BLaER1 treated with 17β-estradiol and CSF1 and Interleukin-3, amounts not matched to agents 10 nM and 100 nM (cell line): ENCODE measurements around the gene CEACAM21.
A peak's percentile ranks its signal among the peaks of the same experiment; 100 is the strongest.

Experiments used
- H3K27ac ChIP-seq, 11 experiments: shearing (Covaris generic); formaldehyde crosslinking; 2 replicates each; pipeline ENCODE4 v1.8.1; 2022
- H3K27me3 ChIP-seq, 11 experiments: shearing (Covaris generic); formaldehyde crosslinking; 2 replicates each; pipeline ENCODE4 v1.8.1; 2022
- H3K36me3 ChIP-seq, 11 experiments: shearing (Covaris generic); formaldehyde crosslinking; 2 replicates each; pipeline ENCODE4 v1.8.1; 2022
- H3K4me1 ChIP-seq, 10 experiments: shearing (Covaris generic); formaldehyde crosslinking; 2 replicates each; pipeline ENCODE4 v1.8.1; 2022
- H3K4me2 ChIP-seq, 11 experiments: shearing (Covaris generic); formaldehyde crosslinking; 2 replicates each; pipeline ENCODE4 v1.8.1; 2022
- H3K4me3 ChIP-seq, 10 experiments: shearing (Covaris generic); formaldehyde crosslinking; 2 replicates each; pipeline ENCODE4 v1.8.1; 2022
- H3K9ac ChIP-seq, 11 experiments: shearing (Covaris generic); formaldehyde crosslinking; 2 replicates each; pipeline ENCODE4 v1.8.1; 2022
- H3K9me3 ChIP-seq, 11 experiments: shearing (Covaris generic); formaldehyde crosslinking; replicated peaks in 1 of 11; 2 replicates each; pipeline ENCODE4 v1.8.1; 2022
- H4K20me1 ChIP-seq, 11 experiments: shearing (Covaris generic); formaldehyde crosslinking; 2 replicates each; pipeline ENCODE4 v1.8.1; 2022
- Cebpa-rat ChIP-seq, 11 experiments: shearing (Covaris generic); IDR thresholded peaks; 2 replicates each; pipeline ENCODE4 v1.8.1; 2022

CEACAM21 gene

DNA sequence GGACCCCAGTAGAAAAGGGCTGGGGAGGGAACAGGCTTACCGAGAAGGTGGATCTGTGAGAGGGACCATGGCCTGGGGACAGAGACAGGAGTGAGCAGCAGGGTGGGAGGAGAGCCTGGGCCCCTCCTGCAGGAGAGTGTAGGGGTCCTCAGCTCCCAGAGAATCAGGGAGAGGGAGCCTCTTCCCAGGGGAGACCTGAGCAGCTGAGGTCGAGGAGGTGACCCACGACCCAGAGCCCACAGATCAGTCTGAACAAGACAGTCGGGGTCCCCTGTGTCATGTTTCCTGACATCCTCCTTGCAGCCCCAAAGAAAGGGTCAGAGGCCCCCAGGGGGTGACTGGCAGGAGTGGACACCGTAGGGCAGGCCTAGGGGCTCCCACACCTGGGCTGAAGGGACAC, 44.2 kb downstream of the CEACAM21 start:
- TF ChIP-seq Cebpa-rat (IDR thresholded peaks at IDR 0.05): no peak
- Histone ChIP-seq H4K20me1 (peaks cover 0 to 6% (median 0%) of the 10 kb centered on the region in 11 experiments; a peak in 2 of 22 replicates), H3K9ac (peak overlapping the region in 8 of 11 experiments; percentile 40 to 78 (median 70); a peak in 11 of 22 replicates), H3K27me3 (no peaks in the 10 kb centered on the region; a peak in 1 of 22 replicates), H3K27ac (peak overlapping the region in 10 of 11 experiments; percentile 64 to 89 (median 76); a peak in 17 of 22 replicates), H3K4me3 (peak overlapping the region in 1 of 10 experiments; percentile 55; a peak in 1 of 20 replicates), H3K36me3 (no peaks in the 10 kb centered on the region), H3K4me1 (peaks cover 17 to 100% (median 90%) of the 10 kb centered on the region in 10 experiments), H3K9me3 (no peaks in the 10 kb centered on the region), H3K4me2 (peak overlapping the region in 9 of 11 experiments; percentile 70 to 100 (median 86); a peak in 16 of 22 replicates)

DNA sequence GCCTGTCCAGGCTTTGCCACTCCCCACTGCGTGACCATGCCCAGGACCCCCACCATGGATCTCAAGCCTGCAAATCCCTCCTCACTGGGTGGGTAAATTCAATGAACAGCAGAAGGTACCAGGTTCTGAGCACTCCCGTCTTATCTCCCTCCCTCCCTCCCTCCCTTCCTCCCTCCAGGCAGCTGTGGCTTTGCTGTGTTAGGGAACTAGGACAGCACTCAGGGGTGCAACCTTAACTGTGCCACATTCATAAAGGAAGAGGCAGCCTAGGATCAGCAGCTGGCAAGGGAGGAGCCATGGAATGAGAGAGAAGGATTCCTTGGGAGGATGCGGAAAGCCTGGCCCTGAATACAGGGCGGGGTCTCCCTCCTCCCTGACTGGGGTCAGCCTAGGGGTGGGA, 45.3 kb downstream of the CEACAM21 start:
- Histone ChIP-seq H3K4me2 (peak overlapping the region in 9 of 11 experiments; percentile 34 to 100 (median 86); a peak in 15 of 22 replicates), H3K27me3 (peaks cover 0 to 6% (median 2%) of the 10 kb centered on the region in 11 experiments; a peak in 8 of 22 replicates), H3K36me3 (no peaks in the 10 kb centered on the region), H3K4me1 (peaks cover 17 to 100% (median 85%) of the 10 kb centered on the region in 10 experiments), H3K9me3 (no peaks in the 10 kb centered on the region), H3K4me3 (0 out of 20 replicates have a peak overlapping the region, but pooled peaks of 1 of the 10 experiments have one; percentile 19), H4K20me1 (peaks cover 0 to 6% (median 0%) of the 10 kb centered on the region in 11 experiments; a peak in 2 of 22 replicates), H3K27ac (peak overlapping the region in 7 of 11 experiments; percentile 70 to 89 (median 82); a peak in 10 of 22 replicates), H3K9ac (peak overlapping the region in 5 of 11 experiments; percentile 23 to 78 (median 57); a peak in 9 of 22 replicates)
- TF ChIP-seq Cebpa-rat (IDR thresholded peaks at IDR 0.05): no peak

DNA sequence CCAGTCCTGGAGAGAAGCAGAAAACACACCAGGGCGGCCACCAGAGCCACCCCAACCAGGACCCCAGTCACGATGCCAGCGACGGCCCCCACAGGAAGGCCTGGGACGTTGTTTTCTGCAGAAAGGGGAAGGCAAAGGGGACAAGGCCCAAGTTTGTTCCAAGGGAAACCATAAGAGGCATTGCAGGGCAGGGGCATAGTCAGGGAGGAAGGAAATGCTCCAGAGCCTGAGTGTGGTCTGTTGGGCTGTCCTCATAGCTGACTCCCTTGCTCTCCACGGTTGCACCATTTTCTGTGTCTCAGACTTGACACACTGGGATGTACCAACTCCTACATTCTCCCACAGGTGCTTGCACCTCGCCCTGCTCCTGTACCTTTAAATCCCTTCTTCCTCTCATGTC, 45.7 kb downstream of the CEACAM21 start:
- peak in 4 of 11 experiments; percentile 16 to 53 (median 38); a peak in 4 of 22 replicates for TF ChIP-seq Cebpa-rat (IDR thresholded peaks at IDR 0.05)
- H3K4me3 ChIP-seq: peak overlapping the region in 1 of 10 experiments; percentile 19; a peak in 1 of 20 replicates
- H3K9me3 ChIP-seq: no peaks in the 10 kb centered on the region
- H3K27me3 ChIP-seq: peaks cover 0 to 11% (median 6%) of the 10 kb centered on the region in 11 experiments; a peak in 13 of 22 replicates
- peak overlapping the region in 6 of 11 experiments; percentile 17 to 89 (median 84); a peak in 10 of 22 replicates for H3K27ac ChIP-seq
- peak overlapping the region in 5 of 11 experiments; percentile 23 to 78 (median 57); a peak in 9 of 22 replicates for H3K9ac ChIP-seq
- peaks cover 0 to 3% (median 0%) of the 10 kb centered on the region in 11 experiments; a peak in 2 of 22 replicates for H4K20me1 ChIP-seq
- H3K4me1 ChIP-seq: peaks cover 17 to 100% (median 84%) of the 10 kb centered on the region in 10 experiments
- H3K36me3 ChIP-seq: no peaks in the 10 kb centered on the region
- peak overlapping the region in 9 of 11 experiments; percentile 34 to 100 (median 85); a peak in 16 of 22 replicates for H3K4me2 ChIP-seq

DNA sequence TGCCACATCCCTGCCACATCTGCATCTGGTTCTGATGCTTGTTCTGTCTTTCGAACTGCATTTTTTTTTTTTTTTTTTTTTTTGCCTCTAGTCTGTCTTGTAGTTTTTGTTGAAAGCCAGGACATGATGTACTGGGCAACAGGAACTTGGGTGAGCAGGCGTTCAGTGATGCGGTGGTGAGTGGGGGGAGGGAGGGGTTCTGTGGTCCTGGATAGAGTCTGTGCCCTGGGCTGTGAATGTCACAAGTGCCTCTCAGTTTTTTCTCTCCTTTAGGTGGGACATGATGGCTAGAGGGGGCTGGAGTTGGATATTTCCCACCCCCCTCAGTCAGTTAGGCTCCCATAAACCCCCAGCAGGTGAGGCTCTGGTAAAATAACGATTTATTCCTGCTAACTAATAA, 47.4 kb downstream of the CEACAM21 start:
- H3K4me3 ChIP-seq: peak overlapping the region in 2 of 10 experiments; percentile 39 to 73; a peak in 2 of 20 replicates
- H4K20me1 ChIP-seq: peaks cover 0 to 2% (median 0%) of the 10 kb centered on the region in 11 experiments; a peak in 1 of 22 replicates
- H3K4me1 ChIP-seq: peaks cover 17 to 98% (median 80%) of the 10 kb centered on the region in 10 experiments
- H3K9ac ChIP-seq: peak overlapping the region in 2 of 11 experiments; percentile 11 to 57; a peak in 3 of 22 replicates
- H3K9me3 ChIP-seq: no peaks in the 10 kb centered on the region
- H3K27ac ChIP-seq: peak overlapping the region in 3 of 11 experiments; percentile 4 to 89 (median 88); a peak in 4 of 22 replicates
- H3K36me3 ChIP-seq: no peaks in the 10 kb centered on the region
- H3K27me3 ChIP-seq: peaks cover 0 to 25% (median 21%) of the 10 kb centered on the region in 11 experiments; a peak in 14 of 22 replicates
- TF ChIP-seq Cebpa-rat (IDR thresholded peaks at IDR 0.05): no peak
- peak overlapping the region in 7 of 11 experiments; percentile 21 to 100 (median 93); a peak in 12 of 22 replicates for H3K4me2 ChIP-seq

DNA sequence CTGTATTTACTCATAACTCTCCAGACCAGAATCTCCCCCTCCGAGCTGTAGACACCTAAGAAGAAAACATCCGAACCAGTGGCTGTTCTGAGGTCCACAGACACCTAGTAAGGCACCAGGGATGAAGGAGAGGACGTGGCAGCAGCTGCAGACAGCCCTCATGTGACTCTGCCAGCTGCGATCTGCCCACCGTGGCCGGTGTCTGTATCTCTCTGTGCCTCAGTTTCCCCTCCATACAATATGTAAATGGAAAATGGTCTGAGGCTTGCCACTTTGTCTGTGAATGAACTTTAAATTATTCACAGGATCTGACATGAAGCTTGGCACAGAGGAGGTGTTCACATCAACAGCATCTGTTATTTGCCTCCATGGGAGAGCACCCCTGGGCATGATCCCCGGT, 48.5 kb downstream of the CEACAM21 start:
- peak overlapping the region in 6 of 11 experiments; percentile 1 to 100 (median 94); a peak in 10 of 22 replicates for H3K4me2 ChIP-seq
- H3K4me1 ChIP-seq: peaks cover 5 to 86% (median 68%) of the 10 kb centered on the region in 10 experiments
- TF ChIP-seq Cebpa-rat (IDR thresholded peaks at IDR 0.05): no peak
- H3K9me3 ChIP-seq: peaks cover 0 to 3% (median 0%) of the 10 kb centered on the region in 11 experiments; a peak in 3 of 22 replicates
- H3K9ac ChIP-seq: peak overlapping the region in 4 of 11 experiments; percentile 11 to 57 (median 32); a peak in 5 of 22 replicates
- no peaks in the 10 kb centered on the region; a peak in 1 of 22 replicates for H4K20me1 ChIP-seq
- peak overlapping the region in 3 of 10 experiments; percentile 37 to 73 (median 39); a peak in 5 of 20 replicates for H3K4me3 ChIP-seq
- peaks cover 0 to 26% (median 22%) of the 10 kb centered on the region in 11 experiments; a peak in 14 of 22 replicates for H3K27me3 ChIP-seq
- peak overlapping the region in 3 of 11 experiments; percentile 4 to 50 (median 4); a peak in 2 of 22 replicates for H3K27ac ChIP-seq
- no peaks in the 10 kb centered on the region for H3K36me3 ChIP-seq

DNA sequence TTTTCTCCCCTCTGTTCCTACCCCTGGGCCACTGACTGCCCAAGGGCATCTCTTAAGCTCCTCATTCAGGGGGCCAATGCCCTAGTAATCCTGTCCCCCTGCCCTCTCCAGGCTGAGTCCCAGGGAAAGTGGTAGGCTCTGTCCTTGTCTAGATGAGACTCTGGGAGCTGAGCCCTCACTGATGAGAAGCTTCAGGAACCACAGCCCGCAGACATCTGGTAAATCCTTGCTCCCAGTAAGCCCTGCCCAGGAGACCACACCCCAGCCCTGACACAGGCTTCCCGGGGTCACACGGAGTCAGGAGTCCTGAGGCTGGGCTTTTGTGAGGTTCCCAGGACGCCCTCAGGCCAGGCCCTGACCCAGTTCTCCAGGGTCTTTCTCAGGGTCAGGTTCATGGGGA, 49.0 kb downstream of the CEACAM21 start:
- no peak for TF ChIP-seq Cebpa-rat (IDR thresholded peaks at IDR 0.05)

DNA sequence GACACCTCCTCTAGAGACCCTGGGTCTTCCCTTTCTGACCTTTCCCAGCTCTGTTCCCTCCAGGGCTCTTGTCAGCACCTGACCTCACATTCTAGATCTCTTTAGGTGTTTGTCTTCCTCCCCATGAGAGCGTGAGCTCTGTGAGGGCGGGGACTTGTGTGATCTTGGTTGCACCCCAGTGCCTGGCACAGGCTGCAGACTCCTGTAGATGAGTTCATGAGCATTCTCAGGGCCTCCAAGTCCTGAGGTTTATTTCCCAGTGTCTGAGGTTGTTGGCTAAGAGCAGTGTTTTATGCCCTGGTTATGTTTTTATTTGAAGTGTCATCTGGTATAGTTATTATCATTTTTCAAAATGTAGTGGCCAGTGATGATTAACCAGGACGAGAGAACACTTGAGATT, 50.3 kb downstream of the CEACAM21 start:
- Histone ChIP-seq H3K27ac (peak overlapping the region in 6 of 11 experiments; percentile 22 to 76 (median 64); a peak in 11 of 22 replicates), H3K4me3 (peak overlapping the region in 6 of 10 experiments; percentile 43 to 73 (median 58); a peak in 13 of 20 replicates), H3K9ac (peak overlapping the region in 7 of 11 experiments; percentile 45 to 83 (median 71); a peak in 12 of 22 replicates), H4K20me1 (no peaks in the 10 kb centered on the region; a peak in 1 of 22 replicates), H3K27me3 (peaks cover 0 to 26% (median 22%) of the 10 kb centered on the region in 11 experiments; a peak in 14 of 22 replicates), H3K9me3 (peaks cover 13 to 21% (median 16%) of the 10 kb centered on the region in 11 experiments), H3K36me3 (no peaks in the 10 kb centered on the region; a peak in 1 of 22 replicates), H3K4me2 (peak overlapping the region in 7 of 11 experiments; percentile 68 to 100 (median 93); a peak in 13 of 22 replicates), H3K4me1 (peaks cover 0 to 68% (median 50%) of the 10 kb centered on the region in 10 experiments; a peak in 15 of 20 replicates)
- TF ChIP-seq Cebpa-rat (IDR thresholded peaks at IDR 0.05): no peak

More for the DNA sequence above, 49.0 kb downstream of the CEACAM21 start:
- H3K9ac ChIP-seq: peak overlapping the region in 4 of 11 experiments; percentile 11 to 57 (median 32); a peak in 5 of 22 replicates
- no peaks in the 10 kb centered on the region for H3K36me3 ChIP-seq
- peaks cover 0 to 8% (median 3%) of the 10 kb centered on the region in 11 experiments; a peak in 17 of 22 replicates for H3K9me3 ChIP-seq
- H3K27me3 ChIP-seq: peaks cover 0 to 26% (median 22%) of the 10 kb centered on the region in 11 experiments; a peak in 14 of 22 replicates
- H3K4me1 ChIP-seq: peaks cover under 1 to 82% (median 64%) of the 10 kb centered on the region in 10 experiments; a peak in 17 of 20 replicates
- 0 out of 22 replicates have a peak overlapping the region, but pooled peaks of 2 of the 11 experiments have one; percentile 0 to 4 for H3K27ac ChIP-seq
- H3K4me2 ChIP-seq: peak overlapping the region in 5 of 11 experiments; percentile 85 to 100 (median 94); a peak in 10 of 22 replicates
- peak overlapping the region in 3 of 10 experiments; percentile 37 to 73 (median 39); a peak in 5 of 20 replicates for H3K4me3 ChIP-seq
- no peaks in the 10 kb centered on the region; a peak in 1 of 22 replicates for H4K20me1 ChIP-seq

DNA sequence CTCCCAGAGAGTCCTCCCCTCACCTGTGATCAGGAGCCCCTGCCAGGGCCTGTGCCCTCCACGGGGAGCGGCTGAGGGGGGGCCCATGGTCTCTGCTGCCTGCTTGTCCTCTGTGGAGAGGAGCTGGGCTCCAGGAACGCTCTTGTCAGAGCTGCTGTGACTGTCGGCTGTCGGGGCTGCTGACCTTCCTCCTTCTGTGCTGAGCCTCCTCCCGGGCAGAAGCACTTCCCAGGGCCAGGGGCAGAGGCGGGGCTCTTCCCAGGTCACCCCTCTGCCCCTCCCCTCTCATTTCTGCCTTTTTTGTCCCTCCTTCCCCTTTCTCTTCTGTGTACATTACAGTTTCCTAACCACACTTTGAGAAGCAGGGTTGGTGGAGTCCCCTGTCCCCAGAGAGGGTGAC, 50.9 kb downstream of the CEACAM21 start, which contains the start of gene CEACAM4:
Gene CEACAM4, minus strand, starts transcription at position 198 of the 400 bp plus-strand sequence. Its CDS starts 111 bp downstream, at position 87.
- Histone ChIP-seq H3K4me3 (peak within 1 kb of the TSS in 7 of 10 experiments; percentile 39 to 73 (median 56); a peak in 13 of 20 replicates), H3K36me3 (no peaks in the 10 kb centered on the region; a peak in 1 of 22 replicates), H3K9me3 (peaks cover 19 to 27% (median 22%) of the 10 kb centered on the region in 11 experiments), H3K4me2 (peak within 1 kb of the TSS in 9 of 11 experiments; percentile 3 to 100 (median 85); a peak in 16 of 22 replicates), H3K9ac (peak within 1 kb of the TSS in 8 of 11 experiments; percentile 24 to 83 (median 71); a peak in 14 of 22 replicates), H3K4me1 (peaks cover 0 to 62% (median 44%) of the 10 kb centered on the region in 10 experiments; a peak in 14 of 20 replicates), H3K27me3 (peaks cover 0 to 26% (median 22%) of the 10 kb centered on the region in 11 experiments; a peak in 14 of 22 replicates), H4K20me1 (no peaks in the 10 kb centered on the region), H3K27ac (peak within 1 kb of the TSS in 7 of 11 experiments; percentile 22 to 76 (median 64); a peak in 11 of 22 replicates)
- no peak for TF ChIP-seq Cebpa-rat (IDR thresholded peaks at IDR 0.05)
